ENCODE data around the gene WDR3.

DNA sequence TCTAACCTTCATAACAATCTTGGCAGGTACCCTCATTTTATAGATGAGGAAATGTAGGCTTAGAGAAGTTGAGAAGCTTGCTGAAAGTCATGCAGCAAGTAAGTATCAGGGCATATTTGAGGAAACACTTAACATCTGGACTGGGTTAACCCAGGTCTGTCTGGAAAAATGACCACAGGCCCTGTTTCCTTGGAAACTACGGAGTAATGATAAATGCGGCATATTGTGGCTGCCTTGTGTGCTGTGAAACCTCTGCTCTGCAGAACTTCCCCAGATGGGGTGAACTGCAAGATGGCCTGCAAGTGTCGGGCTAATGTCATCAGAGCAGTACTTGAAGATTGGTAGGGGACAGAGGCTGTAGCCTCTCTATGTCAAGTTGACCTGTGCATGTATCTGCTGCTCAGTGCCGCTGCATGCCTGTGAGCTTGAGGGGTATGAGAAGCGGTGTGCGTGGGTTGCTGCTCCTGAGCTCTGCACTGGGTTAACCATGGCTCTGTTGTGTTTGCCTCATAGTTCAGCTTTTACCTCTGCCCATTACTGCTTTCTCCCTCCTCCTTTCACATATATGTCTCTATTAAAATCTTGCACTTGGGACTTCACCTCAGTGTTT is 83.1 kb downstream of the WDR3 start:
- TF ChIP-seq, protein P1, sequence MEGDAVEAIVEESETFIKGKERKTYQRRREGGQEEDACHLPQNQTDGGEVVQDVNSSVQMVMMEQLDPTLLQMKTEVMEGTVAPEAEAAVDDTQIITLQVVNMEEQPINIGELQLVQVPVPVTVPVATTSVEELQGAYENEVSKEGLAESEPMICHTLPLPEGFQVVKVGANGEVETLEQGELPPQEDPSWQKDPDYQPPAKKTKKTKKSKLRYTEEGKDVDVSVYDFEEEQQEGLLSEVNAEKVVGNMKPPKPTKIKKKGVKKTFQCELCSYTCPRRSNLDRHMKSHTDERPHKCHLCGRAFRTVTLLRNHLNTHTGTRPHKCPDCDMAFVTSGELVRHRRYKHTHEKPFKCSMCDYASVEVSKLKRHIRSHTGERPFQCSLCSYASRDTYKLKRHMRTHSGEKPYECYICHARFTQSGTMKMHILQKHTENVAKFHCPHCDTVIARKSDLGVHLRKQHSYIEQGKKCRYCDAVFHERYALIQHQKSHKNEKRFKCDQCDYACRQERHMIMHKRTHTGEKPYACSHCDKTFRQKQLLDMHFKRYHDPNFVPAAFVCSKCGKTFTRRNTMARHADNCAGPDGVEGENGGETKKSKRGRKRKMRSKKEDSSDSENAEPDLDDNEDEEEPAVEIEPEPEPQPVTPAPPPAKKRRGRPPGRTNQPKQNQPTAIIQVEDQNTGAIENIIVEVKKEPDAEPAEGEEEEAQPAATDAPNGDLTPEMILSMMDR (IDR thresholded peaks at IDR 0.05 in 2 of 3, conservative IDR thresholded peaks at IDR 0.05 in 1 of 3; ENCODE audit: borderline replicate concordance in 1 of 3, insufficient read depth in 1 of 3, low read depth in 2 of 3, low read length in 2 of 3), result no peak
- TF ChIP-seq POLR2A (IDR thresholded peaks at IDR 0.05; ENCODE audit: borderline replicate concordance, extremely low read depth, insufficient read depth, insufficient read length) (no peak), ZNF274 (IDR thresholded peaks at IDR 0.05; ENCODE audit: low read depth, low read length) (no peak), FOSL1 (IDR thresholded peaks at IDR 0.05; ENCODE audit: low read depth) (no peak), YY1 (IDR thresholded peaks at IDR 0.05; ENCODE audit: extremely low read depth, insufficient replicate concordance, low read depth, low read length) (no peak), EZH2 (IDR thresholded peaks at IDR 0.05) (no peak), SP1 (IDR thresholded peaks at IDR 0.05; ENCODE audit: low read depth) (no peak), ELF1 (IDR thresholded peaks at IDR 0.05; ENCODE audit: borderline replicate concordance, low read depth) (no peak), JUND (IDR thresholded peaks at IDR 0.05) (no peak), POLR2AphosphoS5 (IDR thresholded peaks at IDR 0.05; ENCODE audit: low read depth, low read length) (no peak)
- TF ChIP-seq, protein P2, sequence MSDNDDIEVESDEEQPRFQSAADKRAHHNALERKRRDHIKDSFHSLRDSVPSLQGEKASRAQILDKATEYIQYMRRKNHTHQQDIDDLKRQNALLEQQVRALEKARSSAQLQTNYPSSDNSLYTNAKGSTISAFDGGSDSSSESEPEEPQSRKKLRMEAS (IDR thresholded peaks at IDR 0.05), result no peak
